ENCODE measurements around the gene MDGA2.

MDGA2 gene

GRCh38 chr14:47277703-47278102 is 397.7 kb downstream of the MDGA2 start:
- TF ChIP-seq CTCF (IDR thresholded peaks at IDR 0.05; ENCODE audit: low read depth, low read length): no peak
- no peaks in the 10 kb centered on the region for H3K36me3 ChIP-seq
- H3K4me1 ChIP-seq: no peaks in the 10 kb centered on the region
- no peaks in the 10 kb centered on the region for H3K27me3 ChIP-seq
- H3K4me3 ChIP-seq (ENCODE audit: low read depth, low read length): no peak overlapping the region
- DNase-seq: no peak
- H3K9me3 ChIP-seq: no peaks in the 10 kb centered on the region

- no peak overlapping the region for H3K4me3 ChIP-seq (ENCODE audit: low read depth, low read length)
- H3K4me1 ChIP-seq: no peaks in the 10 kb centered on the region
- no peak for TF ChIP-seq CTCF (IDR thresholded peaks at IDR 0.05; ENCODE audit: low read depth, low read length)
- H3K9me3 ChIP-seq: no peaks in the 10 kb centered on the region
- H3K36me3 ChIP-seq: no peaks in the 10 kb centered on the region
- DNase-seq: no peak
- H3K27me3 ChIP-seq: no peaks in the 10 kb centered on the region
Measured at GRCh38 chr14:47276931-47277330, 398.5 kb downstream of the MDGA2 start.

GRCh38 chr14:47273939-47274338 is 401.5 kb downstream of the MDGA2 start:
- no peak for TF ChIP-seq CTCF (IDR thresholded peaks at IDR 0.05; ENCODE audit: low read depth, low read length)
- Histone ChIP-seq H3K27me3 (no peaks in the 10 kb centered on the region), H3K9me3 (no peaks in the 10 kb centered on the region), H3K4me1 (no peaks in the 10 kb centered on the region), H3K4me3 (ENCODE audit: low read depth, low read length) (no peak overlapping the region), H3K36me3 (no peaks in the 10 kb centered on the region)
- DNase-seq: no peak

GRCh38 chr14:47270715-47271114 is 404.7 kb downstream of the MDGA2 start:
- Histone ChIP-seq H3K4me1 (no peaks in the 10 kb centered on the region), H3K36me3 (no peaks in the 10 kb centered on the region), H3K4me3 (ENCODE audit: low read depth, low read length) (no peak overlapping the region), H3K9me3 (no peaks in the 10 kb centered on the region), H3K27me3 (no peaks in the 10 kb centered on the region)
- no peak for TF ChIP-seq CTCF (IDR thresholded peaks at IDR 0.05; ENCODE audit: low read depth, low read length)
- no peak for DNase-seq

GRCh38 chr14:47269756-47270492 is 405.5 kb downstream of the MDGA2 start:
- no peak for TF ChIP-seq CTCF (IDR thresholded peaks at IDR 0.05; ENCODE audit: low read depth, low read length)
- H3K36me3 ChIP-seq: no peaks in the 10 kb centered on the region
- no peaks in the 10 kb centered on the region for H3K4me1 ChIP-seq
- no peak overlapping the region for H3K4me3 ChIP-seq (ENCODE audit: low read depth, low read length)
- H3K27me3 ChIP-seq: no peaks in the 10 kb centered on the region
- H3K9me3 ChIP-seq: no peaks in the 10 kb centered on the region
- no peak for DNase-seq

- DNase-seq: no peak
- no peak for TF ChIP-seq CTCF (IDR thresholded peaks at IDR 0.05; ENCODE audit: low read depth, low read length)
- Histone ChIP-seq H3K36me3 (no peaks in the 10 kb centered on the region), H3K27me3 (no peaks in the 10 kb centered on the region), H3K4me1 (no peaks in the 10 kb centered on the region), H3K9me3 (no peaks in the 10 kb centered on the region), H3K4me3 (ENCODE audit: low read depth, low read length) (no peak overlapping the region)
Measured at GRCh38 chr14:47264842-47265241, 410.6 kb downstream of the MDGA2 start.

Data from BE2C (cell line).